Mucosa of descending colon (tissue), 3 donors: Measurements from ENCODE around the gene CSF2. TPM values are rescaled to one million over a fixed set of nuclear protein-coding genes. Genes with fewer than 3 reads are reported as not detected.

ENCODE experiments used
- ATAC-seq: fragments of 200-7000 bp; cut with Tn5 transposase; one replicate; pipeline ENCODE4 v1.9.1; 2020; ENCODE audit warnings: mild to moderate bottlenecking, moderate library complexity
- DNase-seq, 3 donors: peaks; one replicate each; pipeline ENCODE4 v3.0.0-alpha.2; 2020
- H3K36me3 ChIP-seq: fragments of 200-600 bp; one replicate; pipeline ENCODE4 v1.8.0; 2021; ENCODE audit warnings: low read depth, mild to moderate bottlenecking
- H3K4me1 ChIP-seq: fragments of 200-600 bp; one replicate; pipeline ENCODE4 v1.8.0; 2021; ENCODE audit warnings: low read depth, mild to moderate bottlenecking
- H3K4me3 ChIP-seq: fragments of 200-600 bp; one replicate; pipeline ENCODE4 v1.8.0; 2021; ENCODE audit warnings: mild to moderate bottlenecking
- H3K9me3 ChIP-seq: fragments of 200-600 bp; one replicate; pipeline ENCODE4 v1.8.0; 2021; ENCODE audit warnings: mild to moderate bottlenecking
- CTCF ChIP-seq: fragments of 200-600 bp; IDR thresholded peaks from one replicate; pipeline ENCODE4 v1.8.0; 2022; ENCODE audit warnings: antibody characterized with exemption, mild to moderate bottlenecking
- intact Hi-C, 2 donors: fragments of 100-400 bp; cut with DNase I in 1 of 2; cut with micrococcal nuclease in 1 of 2; formaldehyde crosslinking; loops; one replicate each; pipeline versions ENCODE4 v1.11.0 to v1.11.1; 2022; cut with DNase I, micrococcal nuclease
- total RNA-seq, 3 donors: library from RNA; stranded (reverse); fragmentation: NEBNext Ultra II Directional in 2 of 3; extraction: Animal tissue kit (Norgen Biotek cat#: 25700) in 2 of 3; gene quantifications; one replicate each; pipeline versions ENCODE4 v1.2.1 to v1.2.4, GENCODE V29; 2021 to 2023
- donor health status: DM: no; HTN: no; CAD: no; lungs with moderate emphysema.
- donor health status: DM: no; HTN: no; CAD: no.
- donor health status: DM: no; HTN: yes; CAD: no.

Gene CSF2
- total RNA-seq, 3 donors from 2014 or later, result not detected

- no peak overlapping the region for H3K4me3 ChIP-seq
- no peaks in the 10 kb centered on the region for H3K9me3 ChIP-seq
- no peaks in the 10 kb centered on the region for H3K4me1 ChIP-seq
- H3K36me3 ChIP-seq, result no peaks in the 10 kb centered on the region
- no peak for DNase-seq
- ATAC-seq, result no peak
- intact Hi-C loops, result no loop called here
- TF ChIP-seq CTCF, result no peak
Measured at GRCh38 chr5:132095077-132095410, 21.5 kb downstream of the CSF2 start.

- intact Hi-C loops, result no loop called here
- H3K4me3 ChIP-seq, result no peak overlapping the region
- TF ChIP-seq CTCF, result no peak
- no peak for DNase-seq
- ATAC-seq, result peak; percentile 16
- no peaks in the 10 kb centered on the region for H3K36me3 ChIP-seq
- H3K9me3 ChIP-seq, result no peaks in the 10 kb centered on the region
- no peaks in the 10 kb centered on the region for H3K4me1 ChIP-seq
Measured at GRCh38 chr5:132095424-132095972, 21.9 kb downstream of the CSF2 start.

- no peaks in the 10 kb centered on the region for H3K36me3 ChIP-seq
- H3K4me3 ChIP-seq, result no peak overlapping the region
- H3K9me3 ChIP-seq, result no peaks in the 10 kb centered on the region
- no peaks in the 10 kb centered on the region for H3K4me1 ChIP-seq
- ATAC-seq (no peak), DNase-seq (no peak)
- TF ChIP-seq CTCF, result no peak
- intact Hi-C loops, result no loop called here
Measured at GRCh38 chr5:132096904-132097303, 23.3 kb downstream of the CSF2 start.

- DNase-seq, result no peak
- H3K4me1 ChIP-seq, result no peaks in the 10 kb centered on the region
- H3K4me3 ChIP-seq, result no peak overlapping the region
- H3K9me3 ChIP-seq, result no peaks in the 10 kb centered on the region
- intact Hi-C loops, result no loop called here
- ATAC-seq, result no peak
- no peaks in the 10 kb centered on the region for H3K36me3 ChIP-seq
- TF ChIP-seq CTCF, result no peak
Measured at GRCh38 chr5:132098151-132098594, 24.6 kb downstream of the CSF2 start.

GRCh38 chr5:132098621-132099020, 25.0 kb downstream of the CSF2 start:
- no peaks in the 10 kb centered on the region for H3K36me3 ChIP-seq
- H3K4me1 ChIP-seq, result no peaks in the 10 kb centered on the region
- H3K4me3 ChIP-seq, result no peak overlapping the region
- no peak for DNase-seq
- intact Hi-C loops, result no loop called here
- TF ChIP-seq CTCF, result no peak
- no peak for ATAC-seq
- H3K9me3 ChIP-seq, result no peaks in the 10 kb centered on the region
